ENCODE measurements around the gene CHST7. TPM values are rescaled to one million over a fixed set of nuclear protein-coding genes. Genes with fewer than 3 reads are reported as not detected.
"Not testable (repeated sequence)": the region's sequence is repeated elsewhere in the genome, so short reads cannot be mapped to it uniquely, and the experiment has no call there.

CHST7 gene, protein sequence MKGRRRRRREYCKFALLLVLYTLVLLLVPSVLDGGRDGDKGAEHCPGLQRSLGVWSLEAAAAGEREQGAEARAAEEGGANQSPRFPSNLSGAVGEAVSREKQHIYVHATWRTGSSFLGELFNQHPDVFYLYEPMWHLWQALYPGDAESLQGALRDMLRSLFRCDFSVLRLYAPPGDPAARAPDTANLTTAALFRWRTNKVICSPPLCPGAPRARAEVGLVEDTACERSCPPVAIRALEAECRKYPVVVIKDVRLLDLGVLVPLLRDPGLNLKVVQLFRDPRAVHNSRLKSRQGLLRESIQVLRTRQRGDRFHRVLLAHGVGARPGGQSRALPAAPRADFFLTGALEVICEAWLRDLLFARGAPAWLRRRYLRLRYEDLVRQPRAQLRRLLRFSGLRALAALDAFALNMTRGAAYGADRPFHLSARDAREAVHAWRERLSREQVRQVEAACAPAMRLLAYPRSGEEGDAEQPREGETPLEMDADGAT
- 1 to 10 TPM; 4.6 to 5.9 TPM for total RNA-seq

DNA sequence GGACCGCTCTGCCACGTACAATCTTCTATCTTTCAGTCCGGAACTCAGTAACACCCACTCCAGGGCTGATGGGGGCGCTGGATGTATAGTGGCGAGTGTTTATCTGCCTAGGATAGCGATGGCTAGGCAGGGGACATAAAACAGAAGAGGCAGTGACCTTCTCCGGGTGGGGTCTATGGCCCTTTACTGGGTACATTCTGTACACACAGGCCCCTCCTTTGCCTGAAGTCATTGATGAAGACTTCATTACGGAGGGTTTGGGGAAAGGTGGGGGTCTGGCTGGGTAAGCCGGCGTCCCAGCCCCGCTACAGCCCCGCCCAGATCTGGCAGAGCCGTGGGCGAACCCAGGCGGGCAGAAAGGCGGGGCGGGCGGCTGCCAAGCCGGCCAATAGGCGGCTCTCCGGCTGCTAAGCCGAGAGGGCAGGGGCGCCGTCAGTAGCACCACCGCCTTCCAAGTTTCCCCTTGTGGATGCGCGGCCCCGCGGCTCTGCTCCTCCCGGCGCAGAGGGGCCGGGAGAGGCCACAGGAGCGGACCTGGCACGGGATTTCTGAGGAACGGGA lies at the start of gene CHST7:
Gene CHST7, plus strand, starts transcription at position 435 of the 561 bp plus-strand sequence. CDS start 167 bp downstream, outside the sequence.
- CTCF ChIA-PET: interaction anchor here (0.6 to 2.3 kb wide), 5 partner anchors 11 to 331 kb away, joined by 3 to 10 read pairs (median 4); no protein-coding TSS in a partner anchor
- peaks cover 38% of the 10 kb centered on the region for H3K4me1 Mint-ChIP-seq
- peak; percentile 74 for ATAC-seq
- H3K36me3 Mint-ChIP-seq: peaks cover 11% of the 10 kb centered on the region
- H3K9me3 Mint-ChIP-seq (ENCODE audit: low read depth): no peaks in the 10 kb centered on the region
- H3K27me3 Mint-ChIP-seq: no peaks in the 10 kb centered on the region
- peak within 1 kb of the TSS; percentile 75 for H3K4me3 Mint-ChIP-seq
- DNase-seq: peak; percentile 76
- H3K27ac Mint-ChIP-seq: peak within 1 kb of the TSS; percentile 82

DNA sequence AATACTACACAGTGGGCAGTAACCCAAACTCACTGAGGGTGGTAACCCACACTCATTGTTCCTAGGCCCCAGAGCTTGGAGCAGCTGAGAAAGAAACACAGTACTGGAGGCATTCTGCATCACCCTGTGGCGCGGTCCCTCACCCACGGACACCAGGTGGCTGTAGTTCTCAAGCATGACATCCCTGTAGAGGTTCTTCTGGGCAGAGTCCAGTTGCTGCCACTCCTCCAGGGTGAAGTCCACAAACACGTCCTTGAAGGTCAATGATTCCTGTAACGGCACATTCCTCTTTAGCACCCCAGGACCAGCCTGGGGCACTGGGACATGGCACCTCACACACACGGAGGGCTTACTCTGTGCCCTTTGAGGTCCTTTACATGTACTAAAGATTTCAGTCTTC lies 44.9 kb upstream of the CHST7 start:
- ATAC-seq; H3K4me3 Mint-ChIP-seq; H3K27me3 Mint-ChIP-seq; CTCF ChIA-PET; H3K27ac Mint-ChIP-seq; H3K9me3 Mint-ChIP-seq (ENCODE audit: low read depth); H3K4me1 Mint-ChIP-seq; DNase-seq: not testable (repeated sequence)
- peaks cover 11% of the 10 kb centered on the region for H3K36me3 Mint-ChIP-seq

DNA sequence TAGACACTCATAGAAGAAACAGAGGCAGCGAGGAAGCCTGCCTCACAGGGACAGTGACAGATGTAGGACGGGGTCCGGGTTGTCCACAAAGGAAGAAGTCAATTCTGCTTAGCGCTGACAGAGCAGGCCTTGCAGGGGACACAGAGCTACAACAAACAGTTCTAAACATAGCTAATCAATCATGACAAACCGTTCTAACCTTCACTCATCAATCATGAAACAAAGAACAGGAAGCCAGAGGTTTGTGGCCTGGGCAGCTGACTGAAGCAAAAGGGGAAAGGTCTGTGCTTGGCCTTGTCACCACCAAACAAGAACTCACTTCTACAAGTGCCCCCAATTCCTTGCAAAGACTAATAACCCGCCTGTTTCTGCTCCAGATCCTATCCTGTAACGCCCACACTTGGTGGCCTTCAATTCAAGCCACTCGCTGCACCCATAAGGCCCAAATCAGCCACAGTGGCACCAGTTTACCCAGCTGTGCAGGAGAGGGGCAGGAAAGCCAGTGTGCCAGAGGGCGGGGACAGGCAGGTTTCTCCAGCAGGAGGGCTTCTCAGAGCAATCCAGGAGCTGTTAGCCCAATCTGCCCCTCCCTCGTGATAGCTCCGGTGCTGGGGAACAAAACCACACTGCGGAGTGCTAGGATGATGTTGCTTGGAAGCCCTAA lies 43.7 kb upstream of the CHST7 start:
- H3K4me3 Mint-ChIP-seq; DNase-seq; H3K9me3 Mint-ChIP-seq (ENCODE audit: low read depth); ATAC-seq; H3K4me1 Mint-ChIP-seq; H3K27ac Mint-ChIP-seq; CTCF ChIA-PET; H3K27me3 Mint-ChIP-seq: not testable (repeated sequence)
- H3K36me3 Mint-ChIP-seq: peaks cover 13% of the 10 kb centered on the region

DNA sequence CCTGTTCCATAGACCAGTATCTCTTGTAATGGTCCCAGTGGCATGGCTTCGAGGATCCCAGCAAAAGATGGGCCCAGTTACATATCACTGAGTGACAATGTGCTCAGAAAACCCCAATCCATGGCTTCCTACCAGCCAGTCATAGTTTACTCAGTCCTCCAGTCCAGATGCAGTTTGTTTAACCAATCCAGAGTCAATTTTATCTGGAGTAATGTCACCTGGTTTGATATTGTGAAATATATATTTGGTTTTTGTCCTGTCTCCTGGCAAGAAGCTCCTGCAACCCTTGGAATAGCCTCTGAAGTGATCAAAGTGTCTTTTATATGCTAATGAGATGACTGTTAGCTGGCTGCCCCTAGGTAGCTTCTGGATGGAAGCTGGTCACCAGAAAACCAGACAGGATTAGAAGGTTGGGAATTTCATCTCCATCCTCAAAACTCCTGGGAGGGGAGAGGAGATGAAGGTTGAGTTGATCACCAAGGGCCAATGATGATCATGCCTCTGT lies 43.1 kb upstream of the CHST7 start:
- H3K4me3 Mint-ChIP-seq; H3K27me3 Mint-ChIP-seq; H3K27ac Mint-ChIP-seq; H3K4me1 Mint-ChIP-seq; ATAC-seq; CTCF ChIA-PET; DNase-seq; H3K9me3 Mint-ChIP-seq (ENCODE audit: low read depth): not testable (repeated sequence)
- peaks cover 13% of the 10 kb centered on the region for H3K36me3 Mint-ChIP-seq

DNA sequence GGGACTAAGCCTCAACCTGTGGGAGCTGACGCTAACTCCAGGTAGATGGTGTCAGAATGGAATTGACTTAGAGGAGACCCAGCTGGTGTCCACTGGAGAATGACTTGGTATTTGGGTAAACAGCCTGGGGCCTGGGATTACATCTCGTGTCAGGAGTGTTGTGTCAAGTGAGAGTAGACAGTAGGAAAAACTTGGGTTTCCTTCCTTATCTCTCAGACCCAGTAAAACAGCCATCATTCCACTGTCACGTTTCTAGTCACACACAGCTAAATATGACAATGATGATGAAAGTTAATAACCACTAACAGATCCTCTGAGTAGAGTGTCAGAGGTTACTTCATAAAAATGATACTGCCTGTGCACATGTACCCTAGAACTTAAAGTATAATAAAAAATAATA lies 42.1 kb upstream of the CHST7 start:
- Mint-ChIP-seq H3K4me3 (no peak overlapping the region), H3K4me1 (peaks cover 5% of the 10 kb centered on the region), H3K9me3 (ENCODE audit: low read depth) (no peaks in the 10 kb centered on the region), H3K27ac (no peak overlapping the region), H3K36me3 (peaks cover 12% of the 10 kb centered on the region), H3K27me3 (no peaks in the 10 kb centered on the region)
- no peak for ATAC-seq
- CTCF ChIA-PET: no interaction called here
- DNase-seq: no peak

DNA sequence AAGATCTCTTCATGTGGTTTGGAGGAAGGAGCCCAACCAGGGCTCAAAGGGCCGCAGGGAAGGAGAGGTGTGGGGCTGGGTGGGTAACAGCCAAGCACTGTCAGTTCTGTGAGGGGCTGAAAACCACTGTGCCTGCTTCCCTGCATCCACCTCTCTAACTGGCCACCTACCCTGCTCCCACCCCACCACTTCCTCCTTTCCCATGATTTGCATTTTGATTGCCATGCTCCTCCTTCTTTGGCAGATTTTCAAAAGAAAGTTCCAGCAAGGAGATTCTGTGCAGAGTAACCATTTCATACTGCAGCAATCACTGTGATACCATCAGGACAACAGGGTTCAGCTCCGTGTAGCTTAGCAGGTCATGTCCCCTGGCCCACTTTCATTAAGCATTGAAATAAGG lies 30.1 kb upstream of the CHST7 start:
- Mint-ChIP-seq H3K27ac (no peak overlapping the region), H3K27me3 (no peaks in the 10 kb centered on the region), H3K36me3 (peaks cover 10% of the 10 kb centered on the region), H3K4me1 (peaks cover 30% of the 10 kb centered on the region), H3K4me3 (no peak overlapping the region), H3K9me3 (ENCODE audit: low read depth) (no peaks in the 10 kb centered on the region)
- no peak for DNase-seq
- CTCF ChIA-PET: no interaction called here
- ATAC-seq: no peak

DNA sequence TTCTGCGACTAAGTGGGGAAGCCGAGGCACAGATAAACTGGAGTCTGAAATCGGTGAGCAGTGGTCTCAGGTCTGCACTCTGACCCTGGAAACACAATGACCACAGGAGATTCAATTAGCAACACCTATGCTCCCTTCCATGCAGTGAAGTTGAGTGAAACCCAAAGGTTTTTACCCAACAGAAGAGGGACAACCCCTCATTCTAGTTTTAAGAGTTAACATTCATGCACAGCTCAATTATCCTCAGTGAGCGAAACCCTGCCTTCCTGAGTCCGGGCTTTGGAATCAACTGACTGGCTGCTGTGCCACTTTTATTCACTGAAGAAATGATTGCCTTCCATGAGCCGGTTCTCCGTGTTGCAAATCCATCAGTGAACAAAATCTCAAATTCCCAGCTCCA lies 29.0 kb upstream of the CHST7 start:
- not testable (repeated sequence) for DNase-seq, ATAC-seq, H3K27me3 Mint-ChIP-seq

DNA sequence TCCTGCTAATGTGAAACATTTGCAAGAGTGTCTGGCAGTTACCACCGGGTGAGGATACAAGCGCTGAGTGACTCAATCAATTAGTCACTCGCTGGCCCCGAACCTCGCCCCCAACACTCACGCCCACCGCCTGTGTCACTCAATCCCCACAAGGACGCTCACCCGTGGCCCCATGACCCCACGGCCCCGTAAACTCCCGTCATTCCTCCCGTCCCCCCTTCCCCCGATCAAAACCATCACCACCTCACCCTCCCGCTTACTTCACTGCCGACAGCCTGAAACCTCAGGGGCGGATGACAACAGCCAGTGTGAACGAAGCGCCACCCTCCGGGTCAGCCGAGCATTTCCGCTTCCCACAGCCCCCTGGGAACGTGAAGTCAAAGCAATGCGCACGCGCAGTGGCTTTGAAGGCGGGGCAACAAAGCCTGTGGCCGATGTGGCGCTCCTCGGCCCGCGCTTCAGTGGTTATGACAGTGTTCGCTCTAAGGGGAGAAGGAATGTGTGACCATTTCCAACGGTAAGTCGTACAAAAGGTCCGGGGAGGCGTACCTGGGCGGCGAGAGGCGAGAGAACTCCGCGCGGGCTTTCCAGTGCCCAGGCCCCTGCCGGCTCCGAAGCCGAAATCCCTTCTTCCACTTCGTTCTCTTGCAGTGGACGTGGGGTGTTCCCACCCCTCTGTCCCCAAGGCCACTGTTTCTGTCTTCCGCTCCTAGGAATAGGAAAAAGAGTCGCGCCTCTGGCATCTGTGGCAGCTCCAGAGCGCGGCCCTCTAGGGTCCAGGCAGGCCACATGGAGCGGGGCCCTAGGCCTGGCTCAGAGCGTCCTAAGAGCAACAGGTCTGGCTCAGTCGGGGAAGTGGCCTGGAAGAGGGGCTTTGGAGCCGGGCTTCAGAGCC lies 28.2 kb upstream of the CHST7 start, which contains the start of gene ZNF674:
Gene ZNF674, minus strand, starts transcription at position 311 of the 895 bp plus-strand sequence. CDS start 3,334 bp downstream, outside the sequence.
- peak within 1 kb of the TSS; percentile 93 for H3K27ac Mint-ChIP-seq
- DNase-seq: peak; percentile 96
- peak; percentile 92 for ATAC-seq
- peaks cover 11% of the 10 kb centered on the region for H3K36me3 Mint-ChIP-seq
- no peaks in the 10 kb centered on the region for H3K27me3 Mint-ChIP-seq
- CTCF ChIA-PET: interaction anchor here (1.0 kb wide), 1 partner anchor 73 kb away, joined by 3 read pairs; no protein-coding TSS in a partner anchor
- peak within 1 kb of the TSS; percentile 86 for H3K4me3 Mint-ChIP-seq
- H3K9me3 Mint-ChIP-seq (ENCODE audit: low read depth): no peaks in the 10 kb centered on the region
- peaks cover 34% of the 10 kb centered on the region for H3K4me1 Mint-ChIP-seq

More for the DNA sequence above, 29.0 kb upstream of the CHST7 start:
- H3K4me1 Mint-ChIP-seq: peaks cover 34% of the 10 kb centered on the region
- H3K27ac Mint-ChIP-seq: peak overlapping the region; percentile 93
- peak overlapping the region; percentile 86 for H3K4me3 Mint-ChIP-seq
- CTCF ChIA-PET: interaction anchor here (0.7 to 1.0 kb wide), 3 partner anchors 28 to 1029 kb away, joined by 3 to 4 read pairs (median 3); no protein-coding TSS in a partner anchor
- not testable (repeated sequence) for H3K9me3 Mint-ChIP-seq (ENCODE audit: low read depth)
- H3K36me3 Mint-ChIP-seq: peaks cover 14% of the 10 kb centered on the region

DNA sequence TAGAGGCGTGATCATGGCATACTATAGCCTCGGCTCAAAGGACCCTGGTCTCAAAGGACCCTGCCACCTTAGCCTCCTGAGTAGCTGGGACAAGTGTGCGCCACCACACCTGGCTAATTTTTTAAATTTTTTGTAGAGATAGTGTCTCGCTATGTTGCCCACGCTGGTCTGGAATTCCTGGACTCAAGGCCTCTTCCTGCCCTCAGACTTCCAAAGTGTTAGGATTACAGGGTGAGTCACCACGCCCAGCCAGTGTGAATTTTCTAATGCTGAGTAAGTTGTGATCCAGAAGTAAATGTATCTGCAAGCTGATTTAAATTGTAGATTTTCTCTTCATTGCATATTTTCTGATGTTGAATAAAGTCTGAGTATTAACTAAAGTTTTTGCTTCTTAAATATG lies 25.7 kb upstream of the CHST7 start:
- CTCF ChIA-PET: no interaction called here
- Mint-ChIP-seq H3K4me1 (peaks cover 34% of the 10 kb centered on the region), H3K27me3 (no peaks in the 10 kb centered on the region), H3K27ac (no peak overlapping the region), H3K9me3 (ENCODE audit: low read depth) (no peaks in the 10 kb centered on the region), H3K36me3 (peaks cover 16% of the 10 kb centered on the region), H3K4me3 (no peak overlapping the region)
- no peak for DNase-seq
- no peak for ATAC-seq

DNA sequence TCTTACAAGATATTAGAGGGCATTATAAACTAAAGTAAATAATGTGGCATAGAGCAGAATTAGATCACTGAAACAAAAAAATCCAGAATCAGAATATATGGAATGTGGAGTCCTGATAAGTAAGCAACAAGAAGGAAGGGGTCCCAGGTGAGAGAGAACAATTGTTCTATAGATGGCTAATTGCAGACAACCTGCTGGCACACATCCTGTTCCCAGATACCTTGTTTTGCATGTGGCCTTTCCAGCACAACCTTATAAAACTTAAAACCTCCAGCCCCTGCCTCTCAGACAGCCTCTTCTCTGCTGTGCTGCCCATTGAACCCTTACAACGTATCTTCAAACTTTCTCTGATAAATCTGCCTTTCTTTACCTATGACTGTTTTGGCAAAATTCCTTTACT lies 23.7 kb upstream of the CHST7 start:
- Mint-ChIP-seq H3K4me1 (peaks cover 21% of the 10 kb centered on the region), H3K27me3 (no peaks in the 10 kb centered on the region), H3K9me3 (ENCODE audit: low read depth) (no peaks in the 10 kb centered on the region), H3K36me3 (peaks cover 17% of the 10 kb centered on the region), H3K27ac (no peak overlapping the region), H3K4me3 (no peak overlapping the region)
- CTCF ChIA-PET: no interaction called here
- ATAC-seq (no peak), DNase-seq (no peak)

DNA sequence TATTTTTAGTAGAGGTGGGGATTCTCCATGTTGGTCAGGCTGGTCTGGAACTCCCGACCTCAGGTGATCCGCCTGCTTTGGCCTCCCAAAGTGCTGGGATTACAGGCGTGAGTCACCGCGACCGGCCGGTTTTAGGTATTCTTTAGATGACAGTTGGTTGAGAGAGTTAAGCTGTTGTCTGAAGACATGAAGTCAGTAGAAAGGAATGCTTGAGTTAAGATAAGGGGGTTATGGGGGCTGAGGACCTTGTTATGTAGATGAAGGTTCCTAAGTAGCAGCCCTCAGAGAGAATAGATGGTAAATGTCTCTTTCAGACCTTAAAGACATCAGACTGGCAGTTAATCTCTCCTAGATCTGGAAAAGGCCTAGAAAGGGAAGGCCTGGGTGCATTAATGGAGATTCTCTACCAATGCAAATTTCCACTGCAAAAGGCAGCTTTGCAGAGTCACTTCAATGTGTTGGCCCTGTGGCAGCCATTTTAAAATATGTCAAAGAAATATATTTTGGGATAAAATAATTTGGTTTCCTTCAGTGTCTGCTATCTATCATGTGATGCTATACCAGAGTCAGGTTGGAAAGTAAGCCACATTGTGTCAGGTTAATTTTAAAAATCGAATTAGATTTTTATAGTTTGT lies 22.0 kb upstream of the CHST7 start:
- H3K9me3 Mint-ChIP-seq (ENCODE audit: low read depth): no peaks in the 10 kb centered on the region
- H3K4me1 Mint-ChIP-seq: peaks cover 14% of the 10 kb centered on the region
- no peak overlapping the region for H3K4me3 Mint-ChIP-seq
- DNase-seq (no peak), ATAC-seq (no peak)
- H3K27me3 Mint-ChIP-seq: no peaks in the 10 kb centered on the region
- no peak overlapping the region for H3K27ac Mint-ChIP-seq
- H3K36me3 Mint-ChIP-seq: peaks cover 17% of the 10 kb centered on the region
- CTCF ChIA-PET: interaction anchor here (0.9 kb wide), 1 partner anchor 91 kb away, joined by 3 read pairs; no protein-coding TSS in a partner anchor

DNA sequence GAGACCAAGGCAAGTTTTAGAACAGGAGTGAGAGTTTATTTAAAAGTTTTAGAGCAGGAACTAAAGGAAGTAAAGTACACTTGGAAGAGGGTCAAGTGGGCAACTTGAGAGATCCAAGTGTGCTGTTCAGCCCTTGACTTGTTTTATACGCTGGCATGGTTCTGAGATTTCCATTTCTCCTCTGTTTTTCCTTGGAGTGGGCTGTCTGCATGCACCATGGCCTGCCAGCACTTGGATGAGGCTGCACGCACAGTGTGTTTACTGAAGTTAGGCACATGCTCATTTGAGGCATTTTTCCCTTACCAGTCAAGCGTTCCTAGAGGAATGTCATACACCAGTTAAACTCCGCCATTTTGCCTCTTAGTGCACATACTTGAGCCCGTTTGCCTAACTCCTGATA lies 19.6 kb upstream of the CHST7 start:
- ATAC-seq (no peak), DNase-seq (no peak)
- peaks cover 7% of the 10 kb centered on the region for H3K36me3 Mint-ChIP-seq
- no peaks in the 10 kb centered on the region for H3K27me3 Mint-ChIP-seq
- H3K4me3 Mint-ChIP-seq: no peak overlapping the region
- no peak overlapping the region for H3K27ac Mint-ChIP-seq
- no peaks in the 10 kb centered on the region for H3K9me3 Mint-ChIP-seq (ENCODE audit: low read depth)
- CTCF ChIA-PET: no interaction called here
- peaks cover 2% of the 10 kb centered on the region for H3K4me1 Mint-ChIP-seq

All from activated CD8-positive, alpha-beta memory T cell treated with anti-CD3 and anti-CD28 coated beads, Interleukin-2, amount 10 ng/mL, durations not matched to agents 7 days and 5 days (primary cell).